HepG2 (cell line): ENCODE measurements around the gene PTPN14. TPM values are rescaled to one million over a fixed set of nuclear protein-coding genes. Genes with fewer than 3 reads are reported as not detected.

Experiments
- CEBPG ChIP-seq: IDR thresholded peaks from 2 replicates; pipeline ENCODE4 v1.6.1; 2016
- HES4 ChIP-seq: sonication (generic); formaldehyde crosslinking; IDR thresholded peaks from 2 replicates; pipeline ENCODE4 v1.9.0; 2021; ENCODE audit warnings: mild to moderate bottlenecking, missing genetic modification reagents, borderline replicate concordance
- KDM5B ChIP-seq: sonication (generic); formaldehyde crosslinking; IDR thresholded peaks from 2 replicates; pipeline ENCODE4 v1.4.0; 2020; ENCODE audit warnings: missing genetic modification reagents, mild to moderate bottlenecking, borderline replicate concordance
- MAFF ChIP-seq: IDR thresholded peaks from 2 replicates; pipeline ENCODE4 v1.6.1; 2011; ENCODE audit warnings: low read depth, low read length, improper control_type of control experiment
- NR3C1 ChIP-seq: sonication (generic); formaldehyde crosslinking; IDR thresholded peaks from 2 replicates; pipeline ENCODE4 v1.4.0; 2020; ENCODE audit warnings: missing genetic modification reagents
- PHF8 ChIP-seq: sonication (generic); formaldehyde crosslinking; IDR thresholded peaks from 2 replicates; pipeline ENCODE4 v1.5.0; 2020; ENCODE audit warnings: missing genetic modification reagents
- PRMT3 ChIP-seq: sonication (generic); formaldehyde crosslinking; IDR thresholded peaks from 2 replicates; pipeline ENCODE4 v1.8.1; 2022; ENCODE audit warnings: low read depth, mild to moderate bottlenecking, moderate library complexity, missing genetic modification reagents, borderline replicate concordance
- SNAI1 ChIP-seq: sonication (generic); formaldehyde crosslinking; IDR thresholded peaks from 2 replicates; pipeline ENCODE4 v1.5.0; 2020; ENCODE audit warnings: mild to moderate bottlenecking, missing genetic modification reagents, borderline replicate concordance
- SNRNP70 ChIP-seq: fragments of 200-400 bp; formaldehyde crosslinking; IDR thresholded peaks from 2 replicates; pipeline ENCODE4 v1.6.1; 2017; ENCODE audit warnings: mild to moderate bottlenecking, low read depth, low read length, moderate library complexity
- SP2 ChIP-seq: sonication (generic); formaldehyde crosslinking; IDR thresholded peaks from 2 replicates; pipeline ENCODE4 v1.5.1; 2020; ENCODE audit warnings: mild to moderate bottlenecking, missing genetic modification reagents
- TBX3 ChIP-seq: fragments of 450-650 bp; IDR thresholded peaks from 2 replicates; pipeline ENCODE4 v1.6.1; 2017; ENCODE audit warnings: antibody characterized with exemption, mild to moderate bottlenecking, inconsistent platforms, borderline replicate concordance
- TP53 ChIP-seq: sonication (generic); formaldehyde crosslinking; conservative IDR thresholded peaks from 2 replicates; pipeline ENCODE4 v1.4.0; 2020; ENCODE audit warnings: missing genetic modification reagents
- WIZ ChIP-seq: sonication (generic); formaldehyde crosslinking; IDR thresholded peaks from 2 replicates; pipeline ENCODE4 v1.5.1; 2020; ENCODE audit warnings: mild to moderate bottlenecking, missing genetic modification reagents
- ZBTB3 ChIP-seq: sonication (generic); formaldehyde crosslinking; IDR thresholded peaks from 2 replicates; pipeline ENCODE4 v1.4.0; 2020; ENCODE audit warnings: low read depth, mild to moderate bottlenecking, moderate library complexity, missing genetic modification reagents, borderline replicate concordance
- ZFP36 ChIP-seq: fragments of 150-350 bp; IDR thresholded peaks from 2 replicates; pipeline ENCODE4 v1.6.1; 2018; ENCODE audit warnings: borderline replicate concordance, low read length, low read depth; ENCODE audit not compliant: partially characterized antibody
- ZNF253 ChIP-seq: sonication (generic); formaldehyde crosslinking; IDR thresholded peaks from 2 replicates; pipeline ENCODE4 v1.8.0; 2022; ENCODE audit warnings: mild to moderate bottlenecking, missing genetic modification reagents, borderline replicate concordance
- ZNF446 ChIP-seq: sonication (generic); formaldehyde crosslinking; IDR thresholded peaks from 2 replicates; pipeline ENCODE4 v1.5.0; 2020; ENCODE audit warnings: mild to moderate bottlenecking, missing genetic modification reagents
- ZNF766 ChIP-seq: sonication (generic); formaldehyde crosslinking; IDR thresholded peaks from 2 replicates; pipeline ENCODE4 v1.5.0; 2020; ENCODE audit warnings: missing genetic modification reagents, borderline replicate concordance
- ZNF83 ChIP-seq: sonication (generic); formaldehyde crosslinking; IDR thresholded peaks from 2 replicates; pipeline ENCODE4 v1.4.0; 2020; ENCODE audit warnings: missing genetic modification reagents, mild to moderate bottlenecking, borderline replicate concordance
- ZSCAN29 ChIP-seq: sonication (generic); formaldehyde crosslinking; conservative IDR thresholded peaks from 2 replicates; pipeline ENCODE4 v1.4.0; 2020; ENCODE audit warnings: mild to moderate bottlenecking, missing genetic modification reagents
- polyA plus RNA-seq, 8 experiments: library from polyadenylated mRNA; depleted of rRNA in 3 of 8; stranded (reverse) in 7 of 8; unstranded in 1 of 8; fragments of >200 nt; fragmentation: Illumina TruSeq in 4 of 8; extraction: Trizol in 4 of 8; gene quantifications; 2 replicates each; pipeline versions ENCODE4 v1.2.1 to v1.2.3, GENCODE V29; 2011 to 2016; ENCODE audit warnings: low read depth in 4 of 8, missing spikeins in 1 of 8, mixed read lengths in 1 of 8; ENCODE audit not compliant: insufficient read depth in 1 of 8
- total RNA-seq, 5 experiments: library from RNA; depleted of rRNA; stranded (reverse); fragments of >200 nt; fragmentation: Illumina TruSeq; extraction: Trizol; gene quantifications; 2 replicates each; pipeline ENCODE4 v1.2.3, GENCODE V29; 2016; ENCODE audit warnings: low read depth in 1 of 5
- TF ChIP-seq, protein P1 (sequence below): sonication (generic); formaldehyde crosslinking; IDR thresholded peaks from 2 replicates; pipeline ENCODE4 v1.8.0; 2022; ENCODE audit warnings: low read depth, missing genetic modification reagents
- TF ChIP-seq, protein P2 (sequence below): sonication (generic); formaldehyde crosslinking; IDR thresholded peaks from 2 replicates; pipeline ENCODE4 v1.5.0; 2020; ENCODE audit warnings: missing genetic modification reagents
- TF ChIP-seq, protein P3 (sequence below): IDR thresholded peaks from 2 replicates; pipeline ENCODE4 v1.6.1; 2018; ENCODE audit warnings: missing genetic modification reagents, mild to moderate bottlenecking, missing compliant biosample characterization
- TF ChIP-seq, protein P4 (sequence below): sonication (generic); formaldehyde crosslinking; IDR thresholded peaks from 2 replicates; pipeline ENCODE4 v1.4.0; 2020; ENCODE audit warnings: missing genetic modification reagents, borderline replicate concordance

PTPN14 gene
- total and polyA plus RNA-seq, 2 of the 13 experiments (the other 11 are each of a cell fraction or from before 2014, with no cell fraction given) = 3.9 to 4.7 TPM

DNA sequence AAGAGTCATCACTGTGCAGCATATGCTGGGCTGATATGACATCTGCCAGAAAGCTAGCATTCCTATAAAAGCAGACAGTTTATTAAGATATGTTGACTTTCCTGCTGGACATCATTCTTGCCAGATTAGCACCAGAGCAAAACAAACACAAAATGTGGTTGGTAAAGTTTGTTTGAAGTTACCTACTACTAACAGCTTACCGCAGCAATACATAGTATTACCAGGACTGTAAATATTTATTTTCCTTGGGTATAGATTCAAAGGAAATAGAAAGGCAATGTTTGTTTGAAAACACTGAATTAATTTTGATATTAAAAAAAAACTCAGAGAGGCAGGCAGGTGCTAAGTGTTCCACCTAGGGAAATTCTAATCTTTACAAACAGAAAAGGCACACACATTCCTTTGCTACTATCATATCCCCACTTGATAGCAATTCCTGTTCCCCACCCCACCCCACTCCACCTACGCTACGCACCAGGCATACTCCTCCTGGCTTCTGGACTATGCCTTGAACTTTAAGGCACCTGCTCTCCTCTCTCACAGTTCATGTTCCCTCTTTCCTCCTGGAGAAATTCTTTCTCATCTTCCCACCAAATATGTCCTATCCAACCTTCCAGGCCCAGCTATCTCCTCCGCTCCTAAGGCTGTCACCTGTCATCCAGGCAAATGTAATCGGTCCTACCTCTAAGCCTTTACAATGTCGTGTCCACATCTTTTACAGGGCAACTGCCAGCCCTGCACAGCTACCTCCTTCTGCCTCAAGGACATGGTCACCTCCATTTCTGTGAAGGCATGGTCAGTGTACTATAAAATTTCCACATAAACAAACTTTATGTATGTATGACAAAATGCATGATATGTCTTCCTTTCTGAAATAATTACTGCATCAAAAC, 34.7 kb downstream of the PTPN14 start (continued):
- TF ChIP-seq KDM5B (CRISPR knock-in tag) (no peak), HES4 (CRISPR knock-in tag) (no peak), NR3C1 (CRISPR knock-in tag) (no peak), SNAI1 (CRISPR knock-in tag) (no peak), ZNF253 (CRISPR knock-in tag) (no peak), ZBTB3 (CRISPR knock-in tag) (no peak), MAFF (0 out of 2 replicates have a peak, but pooled peaks have one; percentile 14), PRMT3 (CRISPR knock-in tag) (no peak), WIZ (CRISPR knock-in tag) (no peak), ZNF83 (CRISPR knock-in tag) (no peak), ZNF766 (CRISPR knock-in tag) (no peak), ZFP36 (peak; percentile 31), SP2 (no peak), TBX3 (peak; percentile 92), ZSCAN29 (CRISPR knock-in tag) (no peak), TP53 (CRISPR knock-in tag) (no peak), SNRNP70 (no peak), CEBPG (no peak), PHF8 (no peak), ZNF446 (CRISPR knock-in tag) (no peak)
- TF ChIP-seq, protein P1, sequence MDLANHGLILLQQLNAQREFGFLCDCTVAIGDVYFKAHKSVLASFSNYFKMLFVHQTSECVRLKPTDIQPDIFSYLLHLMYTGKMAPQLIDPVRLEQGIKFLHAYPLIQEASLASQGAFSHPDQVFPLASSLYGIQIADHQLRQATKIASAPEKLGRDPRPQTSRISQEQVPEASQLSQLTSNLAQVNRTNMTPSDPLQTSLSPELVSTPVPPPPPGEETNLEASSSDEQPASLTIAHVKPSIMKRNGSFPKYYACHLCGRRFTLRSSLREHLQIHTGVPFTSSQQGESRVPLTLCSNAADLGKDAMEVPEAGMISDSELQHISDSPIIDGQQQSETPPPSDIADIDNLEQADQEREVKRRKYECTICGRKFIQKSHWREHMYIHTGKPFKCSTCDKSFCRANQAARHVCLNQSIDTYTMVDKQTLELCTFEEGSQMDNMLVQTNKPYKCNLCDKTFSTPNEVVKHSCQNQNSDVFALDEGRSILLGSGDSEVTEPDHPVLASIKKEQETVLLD (CRISPR knock-in tag) = no peak
- TF ChIP-seq, protein P2, sequence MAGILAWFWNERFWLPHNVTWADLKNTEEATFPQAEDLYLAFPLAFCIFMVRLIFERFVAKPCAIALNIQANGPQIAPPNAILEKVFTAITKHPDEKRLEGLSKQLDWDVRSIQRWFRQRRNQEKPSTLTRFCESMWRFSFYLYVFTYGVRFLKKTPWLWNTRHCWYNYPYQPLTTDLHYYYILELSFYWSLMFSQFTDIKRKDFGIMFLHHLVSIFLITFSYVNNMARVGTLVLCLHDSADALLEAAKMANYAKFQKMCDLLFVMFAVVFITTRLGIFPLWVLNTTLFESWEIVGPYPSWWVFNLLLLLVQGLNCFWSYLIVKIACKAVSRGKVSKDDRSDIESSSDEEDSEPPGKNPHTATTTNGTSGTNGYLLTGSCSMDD (CRISPR knock-in tag) = no peak
- TF ChIP-seq, protein P3, sequence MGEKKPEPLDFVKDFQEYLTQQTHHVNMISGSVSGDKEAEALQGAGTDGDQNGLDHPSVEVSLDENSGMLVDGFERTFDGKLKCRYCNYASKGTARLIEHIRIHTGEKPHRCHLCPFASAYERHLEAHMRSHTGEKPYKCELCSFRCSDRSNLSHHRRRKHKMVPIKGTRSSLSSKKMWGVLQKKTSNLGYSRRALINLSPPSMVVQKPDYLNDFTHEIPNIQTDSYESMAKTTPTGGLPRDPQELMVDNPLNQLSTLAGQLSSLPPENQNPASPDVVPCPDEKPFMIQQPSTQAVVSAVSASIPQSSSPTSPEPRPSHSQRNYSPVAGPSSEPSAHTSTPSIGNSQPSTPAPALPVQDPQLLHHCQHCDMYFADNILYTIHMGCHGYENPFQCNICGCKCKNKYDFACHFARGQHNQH = no peak
- TF ChIP-seq, protein P4, sequence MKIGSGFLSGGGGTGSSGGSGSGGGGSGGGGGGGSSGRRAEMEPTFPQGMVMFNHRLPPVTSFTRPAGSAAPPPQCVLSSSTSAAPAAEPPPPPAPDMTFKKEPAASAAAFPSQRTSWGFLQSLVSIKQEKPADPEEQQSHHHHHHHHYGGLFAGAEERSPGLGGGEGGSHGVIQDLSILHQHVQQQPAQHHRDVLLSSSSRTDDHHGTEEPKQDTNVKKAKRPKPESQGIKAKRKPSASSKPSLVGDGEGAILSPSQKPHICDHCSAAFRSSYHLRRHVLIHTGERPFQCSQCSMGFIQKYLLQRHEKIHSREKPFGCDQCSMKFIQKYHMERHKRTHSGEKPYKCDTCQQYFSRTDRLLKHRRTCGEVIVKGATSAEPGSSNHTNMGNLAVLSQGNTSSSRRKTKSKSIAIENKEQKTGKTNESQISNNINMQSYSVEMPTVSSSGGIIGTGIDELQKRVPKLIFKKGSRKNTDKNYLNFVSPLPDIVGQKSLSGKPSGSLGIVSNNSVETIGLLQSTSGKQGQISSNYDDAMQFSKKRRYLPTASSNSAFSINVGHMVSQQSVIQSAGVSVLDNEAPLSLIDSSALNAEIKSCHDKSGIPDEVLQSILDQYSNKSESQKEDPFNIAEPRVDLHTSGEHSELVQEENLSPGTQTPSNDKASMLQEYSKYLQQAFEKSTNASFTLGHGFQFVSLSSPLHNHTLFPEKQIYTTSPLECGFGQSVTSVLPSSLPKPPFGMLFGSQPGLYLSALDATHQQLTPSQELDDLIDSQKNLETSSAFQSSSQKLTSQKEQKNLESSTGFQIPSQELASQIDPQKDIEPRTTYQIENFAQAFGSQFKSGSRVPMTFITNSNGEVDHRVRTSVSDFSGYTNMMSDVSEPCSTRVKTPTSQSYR (CRISPR knock-in tag) = no peak
